ENCODE results near the gene IL6R.

The IL6R gene

GRCh38 chr1:154406886-154407197 is 1.7 kb downstream of the IL6R start:
- H3K4me3 ChIP-seq (ENCODE audit: low read depth, low read length), result peak overlapping the region; percentile 48
- no peak for DNase-seq (ENCODE audit: low read depth)
- TF ChIP-seq, protein P1, sequence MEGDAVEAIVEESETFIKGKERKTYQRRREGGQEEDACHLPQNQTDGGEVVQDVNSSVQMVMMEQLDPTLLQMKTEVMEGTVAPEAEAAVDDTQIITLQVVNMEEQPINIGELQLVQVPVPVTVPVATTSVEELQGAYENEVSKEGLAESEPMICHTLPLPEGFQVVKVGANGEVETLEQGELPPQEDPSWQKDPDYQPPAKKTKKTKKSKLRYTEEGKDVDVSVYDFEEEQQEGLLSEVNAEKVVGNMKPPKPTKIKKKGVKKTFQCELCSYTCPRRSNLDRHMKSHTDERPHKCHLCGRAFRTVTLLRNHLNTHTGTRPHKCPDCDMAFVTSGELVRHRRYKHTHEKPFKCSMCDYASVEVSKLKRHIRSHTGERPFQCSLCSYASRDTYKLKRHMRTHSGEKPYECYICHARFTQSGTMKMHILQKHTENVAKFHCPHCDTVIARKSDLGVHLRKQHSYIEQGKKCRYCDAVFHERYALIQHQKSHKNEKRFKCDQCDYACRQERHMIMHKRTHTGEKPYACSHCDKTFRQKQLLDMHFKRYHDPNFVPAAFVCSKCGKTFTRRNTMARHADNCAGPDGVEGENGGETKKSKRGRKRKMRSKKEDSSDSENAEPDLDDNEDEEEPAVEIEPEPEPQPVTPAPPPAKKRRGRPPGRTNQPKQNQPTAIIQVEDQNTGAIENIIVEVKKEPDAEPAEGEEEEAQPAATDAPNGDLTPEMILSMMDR (IDR thresholded peaks at IDR 0.05; ENCODE audit: insufficient read depth, low read depth, low read length, missing control alignments), result no peak

DNA sequence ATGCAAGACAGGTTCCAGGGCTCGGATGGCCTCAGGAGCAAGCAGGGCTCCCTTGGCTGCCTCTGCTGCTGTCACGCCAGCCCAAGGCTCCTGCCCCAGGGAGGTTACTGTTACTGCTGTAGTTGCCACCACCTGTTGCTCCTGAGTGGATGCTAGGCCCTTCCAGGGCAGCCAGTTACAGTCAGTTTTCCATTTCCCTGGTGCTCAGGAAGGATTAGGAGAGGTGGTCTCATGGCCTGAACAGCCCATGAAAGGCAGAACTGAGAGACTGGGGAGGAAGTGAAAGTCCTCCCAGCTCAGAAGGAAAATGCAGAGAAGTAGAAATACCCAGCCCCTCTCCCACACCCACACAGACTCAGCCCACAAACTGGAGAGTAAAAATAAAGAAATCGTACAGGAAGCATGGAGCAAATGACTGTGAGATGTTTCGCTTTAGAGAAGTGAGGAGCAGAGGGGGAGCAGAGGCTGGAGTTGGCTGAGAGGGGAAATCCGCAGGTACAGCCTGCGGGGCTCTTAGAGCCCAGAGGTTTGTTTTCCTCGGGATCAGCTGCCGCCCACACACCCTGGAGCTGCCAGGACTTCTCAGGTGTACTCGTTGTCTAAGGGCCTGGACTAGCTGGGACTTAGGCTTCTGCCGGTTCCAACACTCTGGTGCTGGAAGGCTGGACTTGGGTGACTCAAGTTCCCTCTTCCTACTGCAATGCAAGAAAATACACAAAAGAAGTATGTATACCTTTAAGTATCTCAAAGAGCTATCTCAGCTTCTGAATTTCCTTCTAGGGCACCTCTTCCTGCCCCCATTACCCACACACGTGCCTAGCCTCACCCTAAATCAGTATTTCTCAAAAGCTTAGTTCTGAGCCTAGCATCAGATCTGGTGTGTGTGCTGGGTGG is 2.3 kb downstream of the IL6R start:
- DNase-seq (ENCODE audit: low read depth), result peak; percentile 76
- TF ChIP-seq, protein P1 (IDR thresholded peaks at IDR 0.05; ENCODE audit: insufficient read depth, low read depth, low read length, missing control alignments), result no peak
- peak overlapping the region; percentile 48 for H3K4me3 ChIP-seq (ENCODE audit: low read depth, low read length)

GRCh38 chr1:154408174-154408777 is 3.1 kb downstream of the IL6R start:
- peak; percentile 49 for DNase-seq (ENCODE audit: low read depth)
- peak overlapping the region; percentile 34 for H3K4me3 ChIP-seq (ENCODE audit: low read depth, low read length)
- TF ChIP-seq, protein P1 (IDR thresholded peaks at IDR 0.05; ENCODE audit: insufficient read depth, low read depth, low read length, missing control alignments), result no peak

DNA sequence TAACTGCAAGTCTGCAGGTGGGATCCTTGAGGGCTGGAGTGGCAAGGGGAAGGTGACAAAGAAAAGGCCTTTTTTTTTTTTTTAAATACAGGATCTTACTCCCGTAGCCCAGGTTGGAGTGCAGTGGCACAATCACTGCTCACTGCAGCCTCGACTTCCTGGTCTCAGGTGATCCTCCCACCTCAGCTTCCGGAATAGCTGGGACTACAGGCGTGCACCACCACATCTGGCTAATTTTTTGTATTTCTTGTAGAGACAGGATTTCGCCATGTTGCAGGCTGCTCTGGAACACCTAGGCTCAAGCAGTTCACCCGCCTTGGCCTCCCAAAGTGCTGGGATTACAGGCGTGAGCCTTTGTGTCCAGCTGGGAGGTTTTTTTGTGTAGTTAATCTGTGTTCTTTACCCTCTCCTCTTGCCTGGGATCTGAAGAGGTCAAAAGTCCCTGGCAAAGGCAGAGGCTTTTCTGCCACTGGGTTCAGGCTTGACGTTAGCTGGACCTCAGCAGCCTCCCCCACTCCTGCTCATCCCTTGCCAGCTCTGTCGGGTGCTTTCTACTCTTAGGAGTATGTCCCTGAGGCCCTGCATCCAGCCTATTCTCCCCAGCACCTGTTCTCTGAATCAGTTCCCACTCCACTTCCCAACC is 5.2 kb downstream of the IL6R start:
- TF ChIP-seq, protein P1 (IDR thresholded peaks at IDR 0.05; ENCODE audit: insufficient read depth, low read depth, low read length, missing control alignments), result no peak
- H3K4me3 ChIP-seq (ENCODE audit: low read depth, low read length), result no peak overlapping the region

GRCh38 chr1:154411525-154411924 is 6.4 kb downstream of the IL6R start:
- no peak for DNase-seq (ENCODE audit: low read depth)
- TF ChIP-seq, protein P1 (IDR thresholded peaks at IDR 0.05; ENCODE audit: insufficient read depth, low read depth, low read length, missing control alignments), result no peak
- no peak overlapping the region for H3K4me3 ChIP-seq (ENCODE audit: low read depth, low read length)

More for the DNA sequence above, 5.2 kb downstream of the IL6R start:
- DNase-seq (ENCODE audit: low read depth), result no peak

DNA sequence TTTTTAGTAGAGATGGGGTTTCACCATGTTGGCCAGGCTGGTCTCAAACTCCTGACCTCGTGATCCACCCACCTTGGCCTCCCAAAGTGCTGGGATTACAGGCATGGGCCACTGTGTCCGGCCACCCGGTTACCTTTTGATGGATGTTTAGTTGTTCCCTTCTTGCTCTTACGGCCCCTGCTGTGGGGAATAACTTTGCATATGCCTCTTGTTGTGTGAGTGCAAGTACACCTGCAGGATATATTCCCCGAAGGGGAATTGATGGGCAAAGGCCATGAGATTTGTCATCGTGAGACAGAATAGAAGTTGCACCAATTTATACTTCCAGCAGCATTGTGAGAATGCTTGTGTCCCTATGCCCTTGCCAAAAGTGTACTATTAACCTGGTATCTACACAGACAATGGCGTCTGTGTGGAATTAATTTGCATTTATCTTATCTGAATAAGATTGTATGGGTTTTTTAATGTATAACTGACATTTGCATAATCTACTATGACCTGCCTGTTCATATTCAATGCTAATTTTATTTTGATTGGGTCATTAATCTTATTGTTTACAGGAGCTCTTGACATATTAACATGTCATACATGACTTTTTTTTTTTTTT is 8.1 kb downstream of the IL6R start:
- TF ChIP-seq, protein P1 (IDR thresholded peaks at IDR 0.05; ENCODE audit: insufficient read depth, low read depth, low read length, missing control alignments), result no peak
- no peak for DNase-seq (ENCODE audit: low read depth)
- no peak overlapping the region for H3K4me3 ChIP-seq (ENCODE audit: low read depth, low read length)

Data from GM12865 (cell line).